Endothelial cell of umbilical vein (primary cell): ENCODE results near the gene RPS19BP1. TPM values are rescaled to one million over a fixed set of nuclear protein-coding genes. Genes with fewer than 3 reads are reported as not detected.

Experiments
- BruUV-seq: library from RNA; stranded (reverse); fragments of 400-500 nt; replicated peaks from 2 replicates; lab custom pipeline; 2021; lab: Mats Ljungman, UMichigan
- CTCF ChIA-PET: fragments of 300-600, 350-600 bp; sonication (Branson Sonifier 250); formaldehyde crosslinking; loops from one replicate; lab custom pipeline; 2021; ENCODE audit warnings: antibody characterized with exemption, inconsistent platforms; lab: Charles Lee
- POLR2A ChIA-PET: fragments of 300-600, 350-600 bp; sonication (Branson Sonifier 250); formaldehyde crosslinking; loops from one replicate; lab custom pipeline; 2021; ENCODE audit warnings: antibody characterized with exemption, inconsistent platforms; lab: Charles Lee
- DNase-seq: peaks from one replicate; pipeline ENCODE4 v3.0.0-alpha.2; 2011; ENCODE audit warnings: low read depth, low spot score
- FAIRE-seq: peaks from 2 replicates; lab custom pipeline; 2011; peaks lifted over from hg19 to GRCh38; lab: Jason Lieb, UNC
- H2AFZ ChIP-seq: 2 replicates; pipeline ENCODE4 v1.6.0; 2012; ENCODE audit warnings: low read depth, low read length, control low read depth, inconsistent platforms
- H3K27ac ChIP-seq: 2 replicates; pipeline ENCODE4 v1.5.1; 2011; ENCODE audit warnings: low read depth, mild to moderate bottlenecking, control low read depth, low read length, moderate library complexity; ENCODE audit not compliant: insufficient read depth
- H3K27me3 ChIP-seq, 2 experiments: 2 replicates each; pipeline versions ENCODE4 v1.6.0 to v1.6.1; 2011; ENCODE audit warnings: low read length in 2 of 2, mixed read lengths in 1 of 2; ENCODE audit not compliant: control insufficient read depth in 2 of 2, insufficient read depth in 2 of 2
- H3K36me3 ChIP-seq, 2 experiments: 2 replicates in 1 of 2; 3 replicates in 1 of 2; pipeline ENCODE4 v1.5.1; 2011; ENCODE audit warnings: low read length in 2 of 2, mild to moderate bottlenecking in 1 of 2, moderate library complexity in 1 of 2; ENCODE audit not compliant: control insufficient read depth in 2 of 2, insufficient read depth in 2 of 2; ENCODE audit errors: extremely low read depth in 1 of 2
- H3K4me1 ChIP-seq: 3 replicates; pipeline ENCODE4 v1.5.1; 2011; ENCODE audit warnings: mild to moderate bottlenecking, low read length; ENCODE audit not compliant: control insufficient read depth, insufficient read depth; ENCODE audit errors: extremely low read depth
- H3K4me2 ChIP-seq: 2 replicates; pipeline ENCODE4 v1.6.1; 2011; ENCODE audit warnings: low read length, control low read depth, mixed read lengths; ENCODE audit not compliant: insufficient read depth
- H3K4me3 ChIP-seq, 3 experiments: fragments of 200-600 bp in 1 of 3; sonication (generic), shearing (Covaris generic) in 1 of 3; replicated peaks in 1 of 3; 2 replicates each; pipeline ENCODE4 v1.5.1; 2011 to 2016; ENCODE audit warnings: control low read depth in 3 of 3, low read length in 3 of 3, mild to moderate bottlenecking in 2 of 3, inconsistent platforms in 1 of 3, low read depth in 1 of 3, moderate library complexity in 1 of 3; ENCODE audit not compliant: insufficient read depth in 1 of 3
- H3K79me2 ChIP-seq: 2 replicates; pipeline ENCODE4 v1.6.0; 2012; ENCODE audit warnings: low read length, inconsistent platforms; ENCODE audit not compliant: control insufficient read depth, insufficient read depth
- H3K9ac ChIP-seq: replicated peaks from 2 replicates; pipeline ENCODE3; 2011; ENCODE audit warnings: low read length, control low read depth; ENCODE audit not compliant: insufficient read depth; ENCODE audit errors: extremely low read depth
- H3K9me1 ChIP-seq: replicated peaks from 3 replicates; pipeline ENCODE4 v1.6.0; 2011; ENCODE audit warnings: mild to moderate bottlenecking, low read length; ENCODE audit not compliant: control insufficient read depth, insufficient read depth; ENCODE audit errors: extremely low read depth
- H3K9me3 ChIP-seq: replicated peaks from 2 replicates; pipeline ENCODE4 v1.5.1; 2012; ENCODE audit warnings: low read length, inconsistent platforms; ENCODE audit not compliant: control insufficient read depth, insufficient read depth
- H4K20me1 ChIP-seq: replicated peaks from 2 replicates; pipeline ENCODE3; 2011; ENCODE audit warnings: mild to moderate bottlenecking, low read length; ENCODE audit not compliant: control insufficient read depth, insufficient read depth; ENCODE audit errors: extremely low read depth
- CTCF ChIP-seq, 2 donors: IDR thresholded peaks; 1 replicate in 1 of 2; 2 replicates in 1 of 2; pipeline ENCODE4 v1.5.1; 2011; ENCODE audit warnings: low read length in 2 of 2, mild to moderate bottlenecking in 2 of 2, moderate library complexity in 2 of 2, control low read depth in 1 of 2, inconsistent platforms in 1 of 2, low read depth in 1 of 2; ENCODE audit not compliant: insufficient read depth in 1 of 2; ENCODE audit errors: extremely low read depth in 1 of 2
- EZH2 ChIP-seq: IDR thresholded peaks from 2 replicates; pipeline ENCODE4 v1.6.1; 2012; ENCODE audit warnings: borderline replicate concordance, low read depth, mild to moderate bottlenecking, moderate library complexity, low read length, inconsistent platforms; ENCODE audit not compliant: severe bottlenecking
- FOS ChIP-seq: IDR thresholded peaks from 2 replicates; pipeline ENCODE4 v1.6.1; 2011; ENCODE audit warnings: mild to moderate bottlenecking, low read length, moderate library complexity, borderline replicate concordance; ENCODE audit not compliant: insufficient read depth
- GATA2 ChIP-seq: IDR thresholded peaks from 2 replicates; pipeline ENCODE4 v1.7.0; 2011; ENCODE audit warnings: low read depth, mild to moderate bottlenecking, moderate library complexity, mixed read lengths, low read length; ENCODE audit not compliant: insufficient read length, insufficient read depth
- JUN ChIP-seq: IDR thresholded peaks from 2 replicates; pipeline ENCODE4 v1.6.1; 2011; ENCODE audit warnings: borderline replicate concordance, low read depth; ENCODE audit not compliant: insufficient read length, insufficient read depth
- MAX ChIP-seq: IDR thresholded peaks from 2 replicates; pipeline ENCODE4 v1.6.1; 2011; ENCODE audit not compliant: insufficient read depth, insufficient read length
- MYC ChIP-seq: IDR thresholded peaks from one replicate; pipeline ENCODE4 v1.6.1; 2011; ENCODE audit warnings: mild to moderate bottlenecking, low read depth, low read length
- POLR2A ChIP-seq: IDR thresholded peaks from 2 replicates; pipeline ENCODE4 v1.6.1; 2012; ENCODE audit warnings: low read depth, mild to moderate bottlenecking, control low read depth, low read length
- POLR2AphosphoS5 ChIP-seq: IDR thresholded peaks from 2 replicates; pipeline ENCODE4 v1.6.1; 2012; ENCODE audit warnings: low read depth, mild to moderate bottlenecking, control low read depth, low read length, moderate library complexity; ENCODE audit not compliant: insufficient read depth
- dilution Hi-C: fragments of 300-500 bp; cut with MboI; formaldehyde crosslinking; loops from one replicate; pipeline ENCODE4 v1.15.0; 2019; ENCODE audit warnings: low sequenced_read_pairs; ENCODE audit not compliant: extremely low pct_ligation_motif_present
- intact Hi-C: fragments of 100-400 bp; cut with micrococcal nuclease; formaldehyde crosslinking; loops from one replicate; pipeline ENCODE4 v1.10.0; 2022
- polyA plus RNA-seq, 4 experiments: library from polyadenylated mRNA; depleted of rRNA in 3 of 4; stranded (reverse) in 3 of 4; unstranded in 1 of 4; fragments of >200 nt; gene quantifications; 2 replicates each; pipeline versions ENCODE4 v1.2.1 to v1.2.3, GENCODE V29; 2011 to 2012; ENCODE audit warnings: missing spikeins in 1 of 4
- total RNA-seq: library from RNA; stranded (reverse); gene quantifications from 2 replicates; pipeline ENCODE4 v1.2.3, GENCODE V29; 2021

RPS19BP1 gene
- total and polyA plus RNA-seq, 2 donors (not counting 3 experiments of a cell fraction or from before 2014, with no cell fraction given), result 66.6 to 84.3 TPM

GRCh38 chr22:39554151-39554550, 21.6 kb upstream of the RPS19BP1 start:
- no peak overlapping the region for H3K27ac ChIP-seq
- no peak overlapping the region for H3K4me2 ChIP-seq
- intact Hi-C loops (no loop called here), dilution Hi-C loops (loop anchor here (25.0 kb wide), 1 partner anchor 458 kb away; no protein-coding TSS in a partner anchor)
- no peak for TF ChIP-seq POLR2AphosphoS5
- no peak for TF ChIP-seq JUN
- TF ChIP-seq EZH2, result no peak
- no peak for TF ChIP-seq POLR2A
- no peak for TF ChIP-seq GATA2
- H3K9me1 ChIP-seq, result no peaks in the 10 kb centered on the region
- no peaks in the 10 kb centered on the region for H3K36me3 ChIP-seq
- FAIRE-seq (no peak), DNase-seq (no peak)
- no peaks in the 10 kb centered on the region for H3K9me3 ChIP-seq
- ChIA-PET POLR2A (no interaction called here), CTCF (no interaction called here)
- BruUV-seq, result no TSS peak
- peaks cover 27 to 31% of the 10 kb centered on the region in 2 experiments for H3K27me3 ChIP-seq
- H3K4me3 ChIP-seq, result no peak overlapping the region
- no peaks in the 10 kb centered on the region for H3K4me1 ChIP-seq
- H3K9ac ChIP-seq, result no peak overlapping the region
- H3K79me2 ChIP-seq, result no peaks in the 10 kb centered on the region
- H2AFZ ChIP-seq, result no peak overlapping the region
- H4K20me1 ChIP-seq, result no peaks in the 10 kb centered on the region

DNA sequence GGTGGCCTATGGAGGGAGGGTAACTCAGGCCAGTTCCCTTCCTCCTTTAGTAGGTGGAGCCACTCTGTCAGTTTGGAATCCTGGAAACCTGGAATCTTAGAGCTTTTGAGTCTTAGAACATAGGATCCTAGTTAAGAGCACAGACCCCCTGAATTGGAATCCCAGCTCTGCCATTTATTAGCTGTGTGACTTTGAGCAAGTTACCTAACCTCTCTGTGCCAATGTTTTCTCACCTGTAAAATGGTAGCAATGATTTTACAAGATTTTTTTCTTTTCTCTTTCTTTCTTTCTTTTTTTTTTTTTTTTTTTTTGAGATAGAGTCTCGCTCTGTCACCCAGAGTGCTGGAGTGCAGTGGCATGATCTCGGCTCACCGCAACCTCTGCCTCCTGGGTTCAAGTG, 20.9 kb upstream of the RPS19BP1 start:
- Histone ChIP-seq H3K9me1 (no peaks in the 10 kb centered on the region), H2AFZ (no peak overlapping the region), H3K4me2 (no peak overlapping the region), H3K9ac (no peak overlapping the region), H3K4me1 (no peaks in the 10 kb centered on the region), H4K20me1 (no peaks in the 10 kb centered on the region), H3K4me3 (no peak overlapping the region), H3K27me3 (peaks cover 20 to 25% of the 10 kb centered on the region in 2 experiments), H3K9me3 (no peaks in the 10 kb centered on the region), H3K27ac (no peak overlapping the region), H3K79me2 (no peaks in the 10 kb centered on the region), H3K36me3 (no peaks in the 10 kb centered on the region)
- CTCF ChIA-PET, result interaction anchor here (0.7 to 0.9 kb wide), 2 partner anchors 10 to 380 kb away, joined by 3 read pairs; no protein-coding TSS in a partner anchor
- DNase-seq (no peak), FAIRE-seq (no peak)
- POLR2A ChIA-PET, result interaction anchor here (0.7 kb wide), 1 partner anchor 234 kb away, joined by 5 read pairs; no protein-coding TSS in a partner anchor
- TF ChIP-seq CTCF (IDR thresholded peaks at IDR 0.05; ENCODE audit: extremely low read depth in 1 of 2, insufficient read depth in 1 of 2, low read depth in 1 of 2, low read length in 2 of 2) (no peak), POLR2AphosphoS5 (no peak), FOS (no peak), GATA2 (no peak), MAX (no peak), MYC (no peak), JUN (no peak), POLR2A (no peak), EZH2 (no peak)
- intact Hi-C loops (no loop called here), dilution Hi-C loops (loop anchor here (25.0 kb wide), 1 partner anchor 459 kb away; no protein-coding TSS in a partner anchor)
- BruUV-seq, result no TSS peak
